ENCODE measurements around the gene CEP112. TPM values are rescaled to one million over a fixed set of nuclear protein-coding genes. Genes with fewer than 3 reads are reported as not detected.

The CEP112 gene
- total RNA-seq, 4 donors from 2014 or later, result 15.8 to 50.3 (median 20.2) TPM

DNA sequence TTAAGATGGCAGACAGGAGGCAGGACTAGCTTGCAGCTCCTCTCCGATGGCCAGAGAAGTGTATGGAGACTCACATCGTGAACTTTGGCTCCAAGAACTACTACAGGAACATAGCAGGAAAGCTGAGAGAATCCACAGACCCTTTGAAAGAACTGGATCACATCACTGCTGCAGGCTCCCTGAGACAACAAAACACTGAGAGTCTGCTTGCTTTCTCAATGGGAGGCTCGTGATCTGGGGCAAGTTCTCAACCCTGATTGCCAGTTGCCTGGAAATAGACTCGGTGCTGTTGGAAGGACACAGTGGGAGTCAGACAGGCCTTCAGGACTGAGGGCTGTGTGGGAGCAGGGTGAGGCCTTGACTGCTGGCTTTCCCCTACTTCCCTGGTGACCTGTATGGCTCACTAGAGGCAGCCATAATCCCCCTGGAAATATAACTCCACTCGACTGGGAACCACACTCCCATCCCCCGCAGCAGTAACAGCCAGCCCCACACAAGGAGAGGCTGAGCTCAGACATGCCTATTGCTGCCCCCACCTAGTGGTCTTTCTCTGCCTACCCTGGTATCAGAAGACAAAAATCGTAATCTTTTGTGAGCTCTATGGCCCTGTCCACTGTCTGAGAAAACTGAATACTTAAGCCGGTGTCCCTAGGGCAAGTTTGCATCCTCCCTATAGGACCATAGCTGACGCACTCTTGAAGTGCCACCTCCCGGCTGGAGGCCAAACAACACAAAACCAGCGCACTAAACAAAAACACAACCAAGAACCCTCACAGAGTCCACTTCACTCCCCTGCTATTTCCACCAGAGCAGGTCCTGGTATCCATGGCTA is 238.4 kb downstream of the CEP112 start:
- DNase-seq (ENCODE audit: low spot score) (no peak), ATAC-seq (ENCODE audit: low FRiP score) (no peak)
- TF ChIP-seq, protein P1, sequence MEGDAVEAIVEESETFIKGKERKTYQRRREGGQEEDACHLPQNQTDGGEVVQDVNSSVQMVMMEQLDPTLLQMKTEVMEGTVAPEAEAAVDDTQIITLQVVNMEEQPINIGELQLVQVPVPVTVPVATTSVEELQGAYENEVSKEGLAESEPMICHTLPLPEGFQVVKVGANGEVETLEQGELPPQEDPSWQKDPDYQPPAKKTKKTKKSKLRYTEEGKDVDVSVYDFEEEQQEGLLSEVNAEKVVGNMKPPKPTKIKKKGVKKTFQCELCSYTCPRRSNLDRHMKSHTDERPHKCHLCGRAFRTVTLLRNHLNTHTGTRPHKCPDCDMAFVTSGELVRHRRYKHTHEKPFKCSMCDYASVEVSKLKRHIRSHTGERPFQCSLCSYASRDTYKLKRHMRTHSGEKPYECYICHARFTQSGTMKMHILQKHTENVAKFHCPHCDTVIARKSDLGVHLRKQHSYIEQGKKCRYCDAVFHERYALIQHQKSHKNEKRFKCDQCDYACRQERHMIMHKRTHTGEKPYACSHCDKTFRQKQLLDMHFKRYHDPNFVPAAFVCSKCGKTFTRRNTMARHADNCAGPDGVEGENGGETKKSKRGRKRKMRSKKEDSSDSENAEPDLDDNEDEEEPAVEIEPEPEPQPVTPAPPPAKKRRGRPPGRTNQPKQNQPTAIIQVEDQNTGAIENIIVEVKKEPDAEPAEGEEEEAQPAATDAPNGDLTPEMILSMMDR (IDR thresholded peaks at IDR 0.05), result no peak

DNA sequence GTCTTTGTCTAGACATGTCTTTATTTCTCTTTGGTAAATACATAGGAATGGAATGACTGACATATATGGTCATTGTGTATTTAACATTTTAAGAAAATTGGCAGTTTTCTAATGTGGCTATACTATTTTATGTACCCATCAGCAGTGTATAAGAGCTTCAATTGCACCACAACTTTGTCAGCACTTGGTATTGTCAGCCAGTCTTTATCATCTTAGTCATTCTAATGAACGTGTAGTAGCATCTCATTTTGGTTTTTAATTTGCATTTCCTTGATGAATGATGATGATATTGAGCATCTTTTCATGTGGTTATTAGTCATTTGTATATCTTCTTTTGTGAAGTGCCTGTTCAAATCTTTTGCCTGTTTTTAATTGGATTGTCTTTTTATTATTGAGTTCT is 239.3 kb downstream of the CEP112 start:
- ATAC-seq (ENCODE audit: low FRiP score) (no peak), DNase-seq (ENCODE audit: low spot score) (no peak)
- TF ChIP-seq, protein P1 (IDR thresholded peaks at IDR 0.05), result no peak

DNA sequence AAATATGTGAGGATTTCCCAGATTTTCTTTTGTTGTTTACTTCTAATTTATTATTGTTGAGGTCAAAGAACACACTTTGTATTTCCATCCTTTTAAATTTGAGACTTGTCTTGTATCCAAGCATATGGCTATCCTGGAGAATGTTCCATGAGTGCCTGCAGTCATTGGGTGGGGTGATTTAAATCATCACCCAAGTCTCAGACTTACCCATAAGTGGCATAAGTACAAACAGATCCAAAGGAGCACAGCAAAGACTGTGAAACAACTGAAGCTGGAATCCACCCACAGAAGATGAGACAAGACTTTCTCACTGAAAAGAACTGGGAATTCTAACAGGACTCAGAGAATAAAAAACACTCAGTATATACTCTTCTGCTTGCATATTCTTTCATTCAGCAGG is 239.9 kb downstream of the CEP112 start:
- TF ChIP-seq, protein P1 (IDR thresholded peaks at IDR 0.05), result no peak
- DNase-seq (ENCODE audit: low spot score) (no peak), ATAC-seq (ENCODE audit: low FRiP score) (no peak)

DNA sequence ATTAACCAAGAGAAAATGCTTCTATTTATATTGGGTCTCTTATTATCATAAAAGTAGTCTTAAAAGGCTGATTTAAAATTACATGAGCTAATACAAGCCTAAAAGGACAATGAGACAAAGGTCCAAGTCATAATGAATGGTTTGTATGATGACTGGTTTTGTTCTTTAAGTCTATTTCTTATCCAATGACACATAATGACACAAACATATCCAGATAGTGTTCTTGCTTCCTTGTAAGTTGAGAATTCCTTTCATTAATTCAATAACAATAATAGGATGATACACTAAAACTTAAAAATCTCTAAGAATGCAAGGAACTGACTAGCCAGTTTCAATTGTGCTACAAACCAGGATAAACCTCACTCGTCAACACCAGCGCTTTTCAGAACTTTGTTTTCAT is 244.1 kb downstream of the CEP112 start:
- TF ChIP-seq, protein P1 (IDR thresholded peaks at IDR 0.05), result no peak
- DNase-seq (ENCODE audit: low spot score) (no peak), ATAC-seq (ENCODE audit: low FRiP score) (no peak)

DNA sequence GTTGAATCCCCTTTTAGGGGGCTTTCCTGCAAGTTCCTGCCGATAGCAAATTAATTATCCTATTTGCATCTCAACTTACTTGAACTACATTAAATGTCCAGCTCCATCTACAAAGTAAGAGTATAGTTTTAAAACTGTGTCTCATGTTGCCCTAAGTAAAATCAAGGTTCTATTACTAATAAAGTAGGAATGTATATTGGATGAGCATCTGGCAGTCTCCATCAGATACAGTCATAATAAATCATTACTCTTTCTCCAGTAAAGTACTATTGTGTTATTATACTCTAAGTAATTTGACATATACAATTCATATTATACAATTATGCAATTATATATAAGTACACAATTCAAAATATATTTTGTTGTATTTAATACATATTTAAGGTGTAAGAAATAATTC is 249.3 kb downstream of the CEP112 start:
- ATAC-seq (ENCODE audit: low FRiP score) (no peak), DNase-seq (ENCODE audit: low spot score) (no peak)
- TF ChIP-seq, protein P1 (IDR thresholded peaks at IDR 0.05), result no peak

DNA sequence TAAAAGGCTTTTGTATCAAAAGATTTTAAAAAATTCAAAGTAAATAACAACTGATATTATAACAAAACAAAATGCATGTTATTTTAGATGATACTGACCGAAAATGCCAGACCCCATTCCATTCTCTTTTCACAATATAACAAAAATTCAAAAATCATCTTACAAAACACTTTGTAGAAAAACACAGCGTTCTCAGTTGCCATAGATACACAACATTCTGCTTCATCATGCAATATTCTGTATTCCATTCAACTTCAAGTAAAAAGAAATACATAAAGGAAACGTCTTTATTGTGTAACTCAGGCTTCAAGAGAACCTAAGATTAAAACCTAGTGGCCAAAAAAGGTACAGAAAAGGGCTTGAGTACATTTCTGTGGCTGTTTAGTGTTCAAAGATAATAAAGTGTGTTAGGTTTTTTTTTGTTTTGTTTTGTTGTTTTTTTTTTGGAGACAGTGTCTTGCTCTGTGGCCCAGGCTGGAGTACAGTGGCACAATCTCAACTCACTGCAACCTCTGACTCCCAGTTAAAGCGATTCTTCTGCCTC is 250.5 kb downstream of the CEP112 start:
- DNase-seq (ENCODE audit: low spot score), result no peak
- TF ChIP-seq, protein P1 (IDR thresholded peaks at IDR 0.05), result no peak
- ATAC-seq (ENCODE audit: low FRiP score), result no peak

DNA sequence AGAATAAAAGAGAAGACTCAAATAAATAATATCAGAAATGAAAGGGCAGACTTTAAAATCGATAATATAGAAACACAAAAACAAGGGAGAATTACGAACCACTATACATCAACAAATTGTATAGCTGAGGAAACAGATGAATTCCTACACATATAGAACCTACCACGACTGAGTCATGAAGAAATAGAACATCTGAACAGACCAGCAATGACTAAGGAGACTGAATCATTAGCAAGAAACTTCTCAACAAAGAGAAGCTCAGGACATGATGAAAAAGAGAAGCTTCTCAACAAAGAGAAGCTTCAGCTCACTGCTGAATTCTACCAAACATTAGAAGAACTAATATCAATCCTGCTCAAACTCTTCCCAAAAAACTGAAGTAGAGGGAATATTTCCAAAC is 255.9 kb downstream of the CEP112 start:
- ATAC-seq (ENCODE audit: low FRiP score), result no peak
- no peak for DNase-seq (ENCODE audit: low spot score)
- TF ChIP-seq, protein P1 (IDR thresholded peaks at IDR 0.05), result no peak
